H1 (cell line): ENCODE measurements around the gene BMP2. TPM values are rescaled to one million over a fixed set of nuclear protein-coding genes. Genes with fewer than 3 reads are reported as not detected.
A peak's percentile ranks its signal among the peaks of the same experiment; 100 is the strongest.

Source experiments
- BACH1 ChIP-seq: IDR thresholded peaks from 2 replicates; pipeline ENCODE4 v1.6.1; 2012; ENCODE audit warnings: low read length, improper control_type of control experiment
- CHD7 ChIP-seq: fragments of 300-600 bp; sonication (generic); IDR thresholded peaks from 2 replicates; pipeline ENCODE4 v1.7.1; 2012; ENCODE audit warnings: low read length, moderate library complexity, mild to moderate bottlenecking, inconsistent platforms; ENCODE audit not compliant: insufficient replicate concordance
- EZH2 ChIP-seq: fragments of 200-600 bp; sonication (generic); IDR thresholded peaks from 2 replicates; pipeline ENCODE4 v1.7.1; 2012; ENCODE audit warnings: low read depth, mild to moderate bottlenecking, moderate library complexity, low read length, inconsistent platforms; ENCODE audit not compliant: severe bottlenecking
- MAFK ChIP-seq: IDR thresholded peaks from 2 replicates; pipeline ENCODE4 v1.6.1; 2012; ENCODE audit warnings: low read depth, mild to moderate bottlenecking, improper control_type of control experiment, low read length
- NANOG ChIP-seq: IDR thresholded peaks from 2 replicates; pipeline ENCODE4 v1.6.1; 2011; ENCODE audit warnings: low read length, low read depth, mild to moderate bottlenecking, inconsistent platforms; ENCODE audit not compliant: insufficient read depth, poor library complexity, severe bottlenecking
- SIN3A ChIP-seq, 2 experiments: IDR thresholded peaks in 1 of 2; conservative IDR thresholded peaks in 1 of 2; 2 replicates each; pipeline ENCODE4 v1.6.1; 2011 to 2012; ENCODE audit warnings: low read length in 2 of 2, improper control_type of control experiment in 1 of 2, low read depth in 1 of 2, mild to moderate bottlenecking in 1 of 2
- polyA plus RNA-seq, 7 experiments: library from polyadenylated mRNA; depleted of rRNA in 3 of 7; stranded (reverse) in 5 of 7; unstranded in 2 of 7; fragments of >200 nt in 5 of 7; fragments of 200-250 nt in 2 of 7; gene quantifications; 1 replicate in 5 of 7; 2 replicates in 1 of 7; 4 replicates in 1 of 7; pipeline versions ENCODE4 v1.2.1 to v1.2.3, GENCODE V29; 2011 to 2013; ENCODE audit warnings: missing spikeins in 2 of 7, mixed read lengths in 2 of 7
- total RNA-seq: library from RNA; stranded (reverse); fragmentation: NEBNext Ultra II Directional; extraction: Animal tissue kit (Norgen Biotek cat#: 25700); gene quantifications from 2 replicates; pipeline ENCODE4 v1.2.1, GENCODE V29; 2021

Gene BMP2
- total and polyA plus RNA-seq, 2 of the 8 experiments (the other 6 are each of a cell fraction or from before 2014, with no cell fraction given) = 1.8 to 3.6 TPM

DNA sequence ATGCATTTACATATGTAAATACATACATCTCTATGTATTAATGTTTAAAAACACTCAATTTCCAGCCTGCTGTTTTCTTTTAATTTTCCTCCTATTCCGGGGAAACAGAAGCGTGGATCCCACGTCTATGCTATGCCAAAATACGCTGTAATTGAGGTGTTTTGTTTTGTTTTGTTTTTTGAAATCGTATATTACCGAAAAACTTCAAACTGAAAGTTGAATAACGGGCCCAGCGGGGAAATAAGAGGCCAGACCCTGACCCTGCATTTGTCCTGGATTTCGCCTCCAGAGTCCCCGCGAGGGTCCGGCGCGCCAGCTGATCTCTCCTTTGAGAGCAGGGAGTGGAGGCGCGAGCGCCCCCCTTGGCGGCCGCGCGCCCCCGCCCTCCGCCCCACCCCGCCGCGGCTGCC, 355 bp upstream of the BMP2 start (continued):
- no peak for TF ChIP-seq CHD7
- no peak for TF ChIP-seq EZH2
- TF ChIP-seq SIN3A (conservative IDR thresholded peaks at IDR 0.05 in 1 of 2, IDR thresholded peaks at IDR 0.05 in 1 of 2; ENCODE audit: low read depth in 1 of 2, low read length in 2 of 2) = 0 out of 4 replicates have a peak, but pooled peaks of 1 of the 2 experiments have one; percentile 9
- TF ChIP-seq MAFK = no peak
- no peak for TF ChIP-seq NANOG
- no peak for TF ChIP-seq BACH1
